Gastrocnemius medialis (tissue), 4 donors: ENCODE data around the gene COPS9. TPM values are rescaled to one million over a fixed set of nuclear protein-coding genes. Genes with fewer than 3 reads are reported as not detected.

ENCODE experiments used
- ATAC-seq, 2 donors: fragments of 150-250 bp; one replicate each; pipeline ENCODE4 v1.9.1; 2016
- DNase-seq, 2 donors: peaks; one replicate each; pipeline ENCODE4 v3.0.0-alpha.2; 2019
- H3K27ac ChIP-seq, 4 donors: fragments of 200-600 bp; sonication (generic); 1 replicate in 1 of 4; 2 replicates in 3 of 4; pipeline ENCODE4 v1.5.1; 2016 to 2018; ENCODE audit warnings: mild to moderate bottlenecking in 2 of 4, moderate library complexity in 1 of 4
- H3K27me3 ChIP-seq, 3 donors: fragments of 200-600 bp; sonication (generic) in 2 of 3; 1 replicate in 1 of 3; 2 replicates in 2 of 3; pipeline versions ENCODE4 v1.5.1 to v1.6.0; 2016 to 2019; ENCODE audit warnings: mild to moderate bottlenecking in 1 of 3, moderate library complexity in 1 of 3
- H3K36me3 ChIP-seq, 2 donors: fragments of 200-600 bp; sonication (generic) in 1 of 2; one replicate each; pipeline ENCODE4 v1.5.1; 2017 to 2018
- H3K4me1 ChIP-seq, 2 donors: fragments of 200-600 bp; sonication (generic) in 1 of 2; one replicate each; pipeline ENCODE4 v1.5.1; 2016 to 2017; ENCODE audit warnings: mild to moderate bottlenecking in 2 of 2
- H3K4me3 ChIP-seq, 4 donors: fragments of 200-600 bp; sonication (generic) in 3 of 4; 1 replicate in 1 of 4; 2 replicates in 3 of 4; pipeline ENCODE4 v1.5.1; 2016 to 2019; ENCODE audit warnings: mild to moderate bottlenecking in 2 of 4
- H3K9me3 ChIP-seq, 3 donors: fragments of 200-600 bp; sonication (generic) in 2 of 3; 1 replicate in 1 of 3; 2 replicates in 2 of 3; pipeline ENCODE4 v1.5.1; 2016 to 2019
- POLR2A ChIP-seq, 2 donors: fragments of 450-650 bp; IDR thresholded peaks; one replicate each; pipeline ENCODE4 v1.6.1; 2017; ENCODE audit warnings: antibody characterized with exemption in 2 of 2, mild to moderate bottlenecking in 2 of 2, moderate library complexity in 2 of 2
- in situ Hi-C, 4 donors: fragments of 200-750 bp; cut with MboI; loops; one replicate each; pipeline versions ENCODE4 v1.15.0 to v1.8.0; 2017; ENCODE audit warnings: low sequenced_read_pairs in 4 of 4
- intact Hi-C: fragments of 100-400 bp; cut with DNase I; formaldehyde crosslinking; loops from one replicate; pipeline ENCODE4 v1.15.1; 2023; ENCODE audit warnings: low total_unique reads
- total RNA-seq, 4 donors: library from RNA; depleted of rRNA; stranded (reverse); fragments of >200 nt; gene quantifications; one replicate each; pipeline versions ENCODE4 v1.1.0 to v1.2.3, GENCODE V29; 2016
- TF ChIP-seq, protein P1 (sequence below), 5 experiments: fragments of 450-650 bp in 3 of 5; fragments of 200-600 bp in 2 of 5; sonication (generic) in 2 of 5; IDR thresholded peaks in 4 of 5; conservative IDR thresholded peaks in 1 of 5; 1 replicate in 4 of 5; 2 replicates in 1 of 5; pipeline ENCODE4 v1.5.1; 2016 to 2019; ENCODE audit warnings: antibody characterized with exemption in 5 of 5, mild to moderate bottlenecking in 3 of 5, moderate library complexity in 3 of 5

COPS9 gene
- total RNA-seq, 4 donors from 2014 or later: 163 to 219 (median 193) TPM

- Histone ChIP-seq H3K9me3 (no peaks in the 10 kb centered on the region), H3K4me1 (no peaks in the 10 kb centered on the region), H3K4me3 (no peak overlapping the region), H3K36me3 (no peaks in the 10 kb centered on the region), H3K27me3 (no peaks in the 10 kb centered on the region), H3K27ac (no peak overlapping the region)
- DNase-seq: no peak
- no peak for ATAC-seq
- TF ChIP-seq, protein P1, sequence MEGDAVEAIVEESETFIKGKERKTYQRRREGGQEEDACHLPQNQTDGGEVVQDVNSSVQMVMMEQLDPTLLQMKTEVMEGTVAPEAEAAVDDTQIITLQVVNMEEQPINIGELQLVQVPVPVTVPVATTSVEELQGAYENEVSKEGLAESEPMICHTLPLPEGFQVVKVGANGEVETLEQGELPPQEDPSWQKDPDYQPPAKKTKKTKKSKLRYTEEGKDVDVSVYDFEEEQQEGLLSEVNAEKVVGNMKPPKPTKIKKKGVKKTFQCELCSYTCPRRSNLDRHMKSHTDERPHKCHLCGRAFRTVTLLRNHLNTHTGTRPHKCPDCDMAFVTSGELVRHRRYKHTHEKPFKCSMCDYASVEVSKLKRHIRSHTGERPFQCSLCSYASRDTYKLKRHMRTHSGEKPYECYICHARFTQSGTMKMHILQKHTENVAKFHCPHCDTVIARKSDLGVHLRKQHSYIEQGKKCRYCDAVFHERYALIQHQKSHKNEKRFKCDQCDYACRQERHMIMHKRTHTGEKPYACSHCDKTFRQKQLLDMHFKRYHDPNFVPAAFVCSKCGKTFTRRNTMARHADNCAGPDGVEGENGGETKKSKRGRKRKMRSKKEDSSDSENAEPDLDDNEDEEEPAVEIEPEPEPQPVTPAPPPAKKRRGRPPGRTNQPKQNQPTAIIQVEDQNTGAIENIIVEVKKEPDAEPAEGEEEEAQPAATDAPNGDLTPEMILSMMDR (IDR thresholded peaks at IDR 0.05 in 4 of 5, conservative IDR thresholded peaks at IDR 0.05 in 1 of 5): no peak
- TF ChIP-seq POLR2A (IDR thresholded peaks at IDR 0.05): no peak
- in situ Hi-C loops: no loop called here
- intact Hi-C loops: no loop called here
Measured at GRCh38 chr2:240162032-240162431, 25.9 kb upstream of the COPS9 start.

DNA sequence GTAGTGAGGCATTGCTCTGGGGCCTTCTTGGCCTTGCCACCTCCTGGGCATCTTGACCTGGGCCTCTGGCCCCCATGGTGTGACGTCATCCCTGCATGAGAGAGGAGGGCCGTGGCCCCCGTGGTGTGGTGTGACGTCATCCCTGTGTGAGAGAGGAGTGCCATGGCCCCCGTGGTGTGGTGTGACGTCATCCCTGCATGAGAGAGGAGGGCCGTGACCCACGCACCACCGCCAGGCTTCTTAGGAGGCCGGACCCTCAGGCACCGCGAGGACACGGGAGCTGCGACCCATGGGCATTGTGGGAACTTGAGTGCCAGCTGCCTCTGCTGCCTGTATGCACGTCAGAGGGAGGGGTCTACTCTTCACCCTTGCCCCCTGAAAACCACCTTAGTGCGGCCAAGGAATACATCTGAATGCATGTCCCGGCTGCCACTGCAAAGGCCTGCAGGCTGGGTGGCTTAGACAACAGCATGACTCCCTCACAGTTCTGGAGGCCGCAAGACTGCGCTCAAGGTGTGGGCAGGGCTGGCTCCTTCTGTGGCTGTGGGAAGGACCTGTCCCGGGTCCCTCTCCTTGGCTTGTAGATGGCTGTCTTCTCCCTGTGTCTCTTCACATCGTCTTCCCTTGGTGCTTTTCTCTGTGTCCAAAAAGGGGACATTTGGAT lies 25.1 kb upstream of the COPS9 start:
- no peak for DNase-seq
- ATAC-seq: no peak
- no peak for TF ChIP-seq POLR2A (IDR thresholded peaks at IDR 0.05)
- TF ChIP-seq, protein P1 (IDR thresholded peaks at IDR 0.05 in 4 of 5, conservative IDR thresholded peaks at IDR 0.05 in 1 of 5): no peak
- H3K4me3 ChIP-seq: no peak overlapping the region
- no peaks in the 10 kb centered on the region for H3K36me3 ChIP-seq
- intact Hi-C loops: no loop called here
- H3K9me3 ChIP-seq: no peaks in the 10 kb centered on the region
- no peaks in the 10 kb centered on the region for H3K4me1 ChIP-seq
- no peaks in the 10 kb centered on the region for H3K27me3 ChIP-seq
- in situ Hi-C loops: no loop called here
- no peak overlapping the region for H3K27ac ChIP-seq

DNA sequence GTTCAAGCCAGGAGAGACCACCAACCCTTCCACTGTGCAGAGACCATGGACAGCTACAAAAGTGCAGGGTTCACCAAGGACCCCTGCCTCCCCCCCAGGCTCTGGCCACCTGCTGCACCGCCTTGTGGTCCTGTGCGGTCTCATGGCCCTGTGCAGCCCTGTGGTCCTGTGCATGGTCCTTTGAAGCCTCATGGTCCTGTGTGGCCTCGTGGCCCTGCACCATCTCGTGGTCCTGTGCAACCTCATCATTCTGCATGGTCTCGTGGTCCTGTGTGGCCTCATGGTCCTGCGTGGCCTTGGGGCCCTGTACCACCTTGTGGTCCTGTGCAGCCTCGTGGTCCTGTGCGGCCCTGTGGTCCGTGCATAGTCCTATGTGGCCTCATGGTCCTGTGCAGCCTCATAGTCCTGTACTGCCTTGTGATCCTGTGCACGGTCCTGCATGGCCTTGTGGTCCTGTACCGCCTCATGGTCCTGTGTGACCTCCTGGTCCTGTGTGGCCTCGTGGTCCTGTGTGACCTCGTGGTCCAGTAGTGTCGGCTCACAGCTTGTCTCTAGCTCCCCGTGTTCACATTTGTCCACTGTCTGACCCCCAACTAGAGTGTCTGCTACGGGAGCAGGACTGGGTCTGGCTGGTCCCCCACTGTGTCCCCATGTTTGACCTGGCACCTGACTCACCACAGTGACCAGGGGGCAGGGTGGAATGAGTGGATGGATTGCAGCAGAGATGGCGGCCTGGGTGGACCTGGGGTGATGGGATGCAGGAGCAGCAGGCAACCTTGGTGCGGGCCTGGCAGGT lies 24.4 kb upstream of the COPS9 start:
- no peaks in the 10 kb centered on the region for H3K27me3 ChIP-seq
- in situ Hi-C loops (no loop called here), intact Hi-C loops (no loop called here)
- ATAC-seq (no peak), DNase-seq (no peak)
- H3K27ac ChIP-seq: no peak overlapping the region
- H3K9me3 ChIP-seq: no peaks in the 10 kb centered on the region
- no peaks in the 10 kb centered on the region for H3K4me1 ChIP-seq
- TF ChIP-seq, protein P1 (IDR thresholded peaks at IDR 0.05 in 4 of 5, conservative IDR thresholded peaks at IDR 0.05 in 1 of 5): no peak
- no peak for TF ChIP-seq POLR2A (IDR thresholded peaks at IDR 0.05)
- no peak overlapping the region for H3K4me3 ChIP-seq
- H3K36me3 ChIP-seq: no peaks in the 10 kb centered on the region

- Histone ChIP-seq H3K4me3 (no peak overlapping the region), H3K36me3 (no peaks in the 10 kb centered on the region), H3K9me3 (no peaks in the 10 kb centered on the region), H3K27me3 (no peaks in the 10 kb centered on the region), H3K4me1 (no peaks in the 10 kb centered on the region), H3K27ac (no peak overlapping the region)
- DNase-seq: no peak
- no peak for TF ChIP-seq POLR2A (IDR thresholded peaks at IDR 0.05)
- TF ChIP-seq, protein P1 (IDR thresholded peaks at IDR 0.05 in 4 of 5, conservative IDR thresholded peaks at IDR 0.05 in 1 of 5): no peak
- ATAC-seq: no peak
- intact Hi-C loops (no loop called here), in situ Hi-C loops (no loop called here)
Measured at GRCh38 chr2:240159251-240159839, 23.2 kb upstream of the COPS9 start.
